Suppressor macrophage treated with lipopolysaccharide for 4 hours (primary cell): ENCODE data around the gene PLPP4.

Experiments used
- DNase-seq: peaks from one replicate; pipeline ENCODE4 v3.0.0-alpha.2; 2020

PLPP4 gene

DNA sequence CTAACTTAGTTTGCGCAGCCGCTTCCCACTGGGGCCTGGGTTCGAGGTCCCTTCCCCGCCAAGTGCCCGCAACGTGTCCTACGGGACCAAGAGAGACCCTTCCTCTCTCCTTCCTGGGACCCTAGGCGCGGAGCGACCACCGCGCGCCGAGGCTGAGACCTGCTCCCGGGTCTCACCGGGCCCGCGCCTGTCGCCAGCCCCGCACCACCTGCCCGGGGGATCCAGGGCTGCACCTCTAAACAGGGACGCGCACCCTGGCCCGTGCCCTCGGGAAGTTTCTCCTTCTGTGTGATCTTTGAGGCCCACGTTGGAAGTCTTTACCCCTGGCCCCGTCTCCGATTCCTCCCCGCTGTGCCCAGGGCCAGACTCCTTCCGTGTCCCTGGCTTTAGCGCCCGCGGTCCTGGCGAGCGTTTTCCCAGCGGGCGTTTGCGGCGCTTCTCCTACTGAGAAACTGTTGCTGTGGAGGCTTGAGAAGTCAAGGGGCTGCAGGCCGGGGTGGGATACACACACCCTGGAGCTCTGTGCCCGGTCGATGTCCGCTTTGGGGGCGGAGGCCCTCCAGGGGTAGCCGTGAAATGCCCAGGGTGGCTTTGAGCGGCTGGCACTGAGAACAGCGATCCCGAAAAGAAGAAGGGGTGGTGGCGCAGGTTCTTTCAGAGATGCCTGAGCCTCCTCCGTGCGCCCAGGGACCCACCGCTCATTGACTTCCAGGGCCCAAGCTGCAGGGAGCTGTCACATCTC is 575 bp downstream of the PLPP4 start:
- no peak for DNase-seq

DNA sequence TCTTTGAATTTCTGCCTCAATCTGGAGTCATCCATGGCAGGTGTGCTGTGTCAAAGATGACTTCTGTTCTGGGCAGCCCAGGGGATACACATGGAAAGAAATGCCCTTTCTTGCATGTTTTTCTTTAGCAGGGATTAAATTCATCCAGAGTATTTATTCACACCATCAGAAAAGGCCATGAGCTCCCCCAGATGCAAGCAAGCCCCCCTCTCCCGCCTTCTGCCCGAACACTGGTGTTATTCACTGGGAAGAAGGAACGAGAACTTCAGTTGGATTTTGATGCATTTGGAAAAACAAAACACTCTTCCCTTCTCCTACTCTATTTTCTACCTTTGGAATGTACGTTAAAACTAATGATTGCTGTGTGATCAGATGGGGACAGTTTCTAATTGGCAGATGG is 1.4 kb downstream of the PLPP4 start:
- DNase-seq, result no peak

DNA sequence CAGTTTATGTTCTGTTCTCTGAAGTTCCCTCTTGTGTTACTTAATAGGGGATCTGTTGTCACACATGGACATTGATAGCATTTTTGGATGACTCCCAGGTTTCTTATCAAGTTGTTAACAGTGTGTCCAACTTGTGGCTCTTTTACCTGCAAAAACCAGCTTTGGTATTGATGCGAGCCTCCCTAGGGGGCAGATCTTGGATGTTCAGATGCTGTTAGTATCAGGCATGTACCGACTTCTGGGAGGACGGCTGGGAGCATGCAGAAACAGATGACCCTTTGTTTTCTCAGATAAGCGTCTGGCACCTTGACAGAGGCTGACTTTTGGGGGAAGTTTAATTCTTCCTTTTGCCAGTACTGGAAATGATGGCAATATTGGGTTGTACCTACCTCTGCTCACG is 2.2 kb downstream of the PLPP4 start:
- no peak for DNase-seq

DNA sequence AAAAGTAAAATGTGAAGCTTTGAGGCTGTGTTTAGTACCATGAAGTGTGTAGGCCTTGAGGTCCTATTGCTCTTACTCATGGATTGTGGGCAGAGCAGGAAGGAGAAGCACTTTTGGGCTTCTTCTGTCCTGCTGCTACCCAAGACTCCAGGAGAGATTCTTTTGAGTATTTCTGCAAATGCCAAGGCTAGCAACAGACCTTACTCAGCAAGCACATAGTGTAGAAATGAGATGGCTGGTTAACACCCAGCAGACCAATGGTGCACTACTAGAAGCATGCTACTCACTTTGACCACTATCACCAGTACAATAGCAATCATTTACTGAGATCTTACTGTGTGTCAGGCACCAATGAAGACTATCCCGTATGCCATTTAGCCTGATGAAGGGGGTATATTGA is 3.2 kb downstream of the PLPP4 start:
- no peak for DNase-seq

DNA sequence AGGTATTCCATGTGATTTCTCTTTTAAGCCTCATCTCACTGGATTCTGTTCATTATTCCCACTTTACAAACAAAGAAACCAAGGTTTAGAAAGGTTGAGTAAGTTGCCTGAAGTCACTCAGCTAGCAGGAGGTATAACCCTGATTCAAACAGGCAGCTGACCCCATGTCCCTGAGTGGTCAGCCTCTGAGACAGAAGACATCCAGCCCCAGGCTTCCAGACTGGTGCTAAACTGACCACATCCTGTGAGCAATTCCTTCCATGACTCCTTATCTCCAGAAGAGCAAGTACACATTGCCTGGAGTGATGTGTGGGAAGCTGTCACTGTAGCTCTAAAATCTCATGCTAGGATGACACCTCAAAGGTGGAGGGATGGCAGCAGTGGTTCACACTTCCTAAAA is 3.7 kb downstream of the PLPP4 start:
- peak; percentile 14 for DNase-seq

DNA sequence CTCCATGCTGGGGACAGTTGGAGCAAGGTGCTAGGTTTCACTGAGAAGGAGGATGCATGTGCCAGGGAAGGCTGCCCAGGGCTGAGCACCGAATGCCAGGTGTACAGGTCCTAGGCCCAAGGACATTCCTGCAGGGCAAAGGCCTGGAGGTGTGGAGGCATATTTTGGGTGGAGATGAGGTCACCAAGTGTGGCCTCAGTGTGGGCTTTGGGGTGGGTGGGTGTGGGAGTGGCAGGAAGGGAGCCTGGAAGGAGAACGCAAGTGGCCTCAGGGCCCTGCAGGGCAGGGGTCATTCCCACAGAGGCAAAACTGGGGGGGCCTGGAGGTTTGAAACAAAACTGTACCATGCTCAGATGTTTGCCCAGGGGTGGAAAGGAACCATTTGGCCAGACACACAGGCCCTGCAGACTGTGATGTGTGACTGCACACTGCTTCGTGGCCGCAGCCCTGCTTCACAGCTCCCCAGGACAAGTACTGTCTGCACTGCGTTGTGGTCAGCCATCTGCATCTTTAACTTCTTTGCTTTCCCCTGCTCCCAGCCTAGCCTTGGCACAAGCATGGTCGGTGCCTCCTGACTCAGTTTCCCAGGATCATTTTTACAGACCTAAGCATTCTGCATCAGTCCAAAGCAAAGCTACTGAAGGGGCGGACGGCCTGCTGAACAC is 5.1 kb downstream of the PLPP4 start:
- no peak for DNase-seq

DNA sequence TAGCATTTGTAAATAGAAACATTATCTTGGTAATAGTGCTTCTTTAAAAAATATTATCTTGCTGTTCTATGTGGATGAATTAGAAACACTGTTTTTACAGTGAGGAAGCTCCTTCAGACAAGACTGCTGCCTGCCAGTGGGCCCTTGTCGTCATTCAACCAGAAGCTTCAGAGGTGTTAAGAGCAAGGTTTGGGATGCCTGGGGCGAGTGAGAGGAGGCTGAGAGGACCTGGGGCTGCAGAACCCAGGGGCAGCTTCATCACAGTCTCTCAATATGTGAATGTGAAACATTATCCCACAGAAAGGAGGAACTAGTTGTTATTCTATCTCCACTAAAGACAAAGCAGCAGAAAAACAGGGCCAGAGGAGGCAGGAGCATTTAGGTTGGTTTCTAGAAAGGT is 8.1 kb downstream of the PLPP4 start:
- DNase-seq, result no peak

DNA sequence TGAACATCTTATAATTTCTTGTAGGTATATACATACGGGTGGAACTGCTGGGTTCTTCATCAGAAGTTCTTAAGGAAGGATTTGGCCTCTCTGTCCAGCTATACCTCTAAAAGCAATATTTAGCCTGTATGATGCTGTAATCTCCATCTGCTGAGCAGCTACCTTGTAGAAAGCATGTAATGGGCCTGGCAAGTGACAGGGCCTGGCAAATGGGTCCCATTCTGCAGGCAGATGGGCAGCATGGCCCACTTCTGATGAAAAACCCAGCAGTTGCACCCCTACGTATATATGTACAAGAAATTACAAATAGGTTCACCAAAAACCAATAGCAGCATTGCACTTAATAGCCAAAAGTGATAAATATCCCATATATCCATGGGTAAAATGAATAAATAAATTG is 9.0 kb downstream of the PLPP4 start:
- DNase-seq, result no peak

DNA sequence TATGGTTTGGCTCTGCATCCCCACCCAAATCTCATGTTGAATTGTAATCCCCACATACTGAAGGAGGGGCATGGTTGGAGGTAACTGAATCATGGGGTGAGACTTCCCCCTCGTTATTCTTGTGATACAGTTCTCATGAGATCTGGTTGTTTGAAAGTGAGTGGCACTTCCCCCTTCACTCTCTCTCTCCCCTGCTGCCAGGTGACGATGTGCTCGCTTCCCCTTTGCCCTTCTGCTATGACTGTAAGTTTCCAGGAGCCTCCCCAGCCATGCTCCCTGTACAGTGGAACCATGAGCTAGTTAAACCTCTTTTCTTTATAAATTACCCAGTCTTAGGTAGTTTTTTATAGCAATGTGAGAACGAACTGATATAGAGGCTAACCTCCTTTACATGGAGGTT is 16.6 kb downstream of the PLPP4 start:
- no peak for DNase-seq

DNA sequence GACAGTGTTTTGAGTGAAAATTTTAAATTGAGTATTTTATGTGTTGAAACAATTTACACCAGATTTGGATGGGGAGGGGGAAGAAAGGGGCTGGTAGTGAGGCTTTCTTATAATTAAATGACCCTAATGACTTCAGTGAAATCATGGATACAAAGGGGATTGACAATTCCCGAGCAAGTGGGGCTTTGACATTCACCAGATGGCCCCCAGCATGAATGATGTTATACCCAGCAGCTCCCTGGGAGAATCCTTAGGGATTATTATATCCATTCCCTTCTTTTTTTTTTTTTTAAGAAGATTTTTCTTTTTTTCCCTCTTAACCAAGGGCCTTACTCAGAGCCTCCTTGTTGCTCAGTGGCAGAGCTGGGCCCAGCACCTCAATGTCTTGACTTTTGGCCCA is 17.9 kb downstream of the PLPP4 start:
- DNase-seq, result no peak

DNA sequence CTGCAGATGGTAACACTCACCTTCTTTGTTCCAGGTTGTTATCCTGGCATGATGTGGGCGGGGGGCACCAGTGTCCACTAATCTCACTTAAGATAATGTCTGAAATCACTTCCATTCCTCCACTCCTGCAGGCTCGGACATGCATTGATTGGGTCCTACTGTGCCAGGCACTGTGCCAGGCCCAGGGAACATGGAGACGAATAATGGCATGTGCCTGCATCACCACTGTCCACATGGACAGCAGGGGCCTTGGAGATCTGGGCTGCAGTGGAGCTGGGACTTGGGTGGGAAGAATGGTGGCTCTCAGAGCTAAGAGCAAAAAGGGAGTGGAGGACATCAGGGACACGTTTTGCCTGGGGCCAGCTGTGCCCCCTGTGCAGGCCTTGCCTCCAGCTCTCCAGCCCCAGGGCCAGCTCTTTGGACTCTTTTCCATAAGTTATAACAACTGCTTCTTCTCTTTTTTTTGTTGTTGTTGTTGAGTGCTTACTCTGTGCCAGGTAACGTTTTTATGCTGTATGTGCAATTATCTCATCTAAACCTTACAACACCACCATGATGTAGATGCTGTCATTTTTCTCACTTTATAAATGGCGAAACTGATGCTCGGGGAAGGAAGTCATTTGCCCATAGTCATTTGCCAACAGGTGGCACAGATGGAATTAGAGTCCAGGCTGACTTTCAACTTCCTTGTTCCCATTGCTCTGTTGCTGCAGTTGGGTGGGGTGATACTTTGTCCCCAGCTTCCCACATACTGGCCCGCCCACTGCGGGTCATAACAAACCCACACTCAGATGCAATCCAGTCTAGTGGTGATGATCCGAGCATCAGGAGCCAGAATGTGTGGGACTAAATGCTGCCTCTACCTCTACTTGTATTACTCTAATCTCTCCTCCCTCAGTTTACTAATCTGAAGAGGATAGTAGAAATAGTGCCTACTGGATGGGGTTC is 19.1 kb downstream of the PLPP4 start:
- DNase-seq, result peak; percentile 17

DNA sequence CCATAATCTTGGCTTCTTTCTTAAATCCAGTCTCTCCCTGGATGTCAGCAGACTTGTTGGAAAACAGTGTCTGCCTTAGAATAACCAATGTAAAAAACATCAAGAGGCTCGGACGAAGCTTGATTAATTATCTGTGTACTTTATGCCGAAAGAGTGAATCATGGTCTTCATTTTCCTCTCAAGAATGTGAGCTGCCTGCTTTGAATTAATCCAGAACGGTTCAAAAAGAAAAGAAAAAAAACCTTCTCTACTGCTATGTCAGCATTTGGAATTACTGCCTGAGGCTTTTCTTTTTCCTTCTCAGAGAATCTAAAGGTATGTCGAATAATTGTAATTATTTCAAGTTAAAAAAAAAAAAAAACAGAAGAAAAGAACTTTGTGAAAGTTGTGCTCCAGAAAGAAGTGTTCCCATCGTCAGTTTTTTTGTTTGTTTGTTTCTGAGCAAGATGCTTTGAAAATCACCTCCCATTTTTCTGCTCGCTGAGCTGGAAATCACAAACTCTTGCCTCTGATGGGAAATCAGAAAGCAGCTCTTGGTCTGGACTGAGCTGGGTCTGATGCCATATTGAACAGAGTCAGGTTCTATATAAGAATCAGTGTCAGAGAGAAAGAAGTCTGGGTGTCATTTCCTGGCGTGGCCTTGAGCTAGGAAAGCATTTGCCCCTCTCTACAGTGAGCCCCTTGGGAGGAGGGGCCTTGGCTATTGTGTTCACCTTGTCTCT is 20.2 kb downstream of the PLPP4 start:
- no peak for DNase-seq

DNA sequence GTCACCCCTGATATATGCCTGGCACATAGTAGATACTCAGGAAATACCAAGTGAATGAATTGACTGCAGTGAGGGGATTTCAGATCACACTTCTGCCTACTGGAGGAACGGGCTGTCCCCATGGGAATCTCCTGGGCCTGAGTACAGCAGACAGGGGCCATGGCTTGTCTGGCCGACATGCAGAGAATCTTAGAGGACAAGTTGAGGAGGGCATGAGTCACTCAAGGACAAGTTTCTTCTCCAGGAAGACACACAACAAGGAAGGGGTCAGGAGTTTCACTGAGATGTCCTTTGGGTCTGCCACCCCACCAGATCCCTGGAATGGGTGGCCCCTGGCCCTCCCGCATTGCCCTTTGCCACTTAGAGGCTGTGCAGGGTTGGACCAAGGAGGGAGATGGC is 20.7 kb downstream of the PLPP4 start:
- DNase-seq, result no peak

DNA sequence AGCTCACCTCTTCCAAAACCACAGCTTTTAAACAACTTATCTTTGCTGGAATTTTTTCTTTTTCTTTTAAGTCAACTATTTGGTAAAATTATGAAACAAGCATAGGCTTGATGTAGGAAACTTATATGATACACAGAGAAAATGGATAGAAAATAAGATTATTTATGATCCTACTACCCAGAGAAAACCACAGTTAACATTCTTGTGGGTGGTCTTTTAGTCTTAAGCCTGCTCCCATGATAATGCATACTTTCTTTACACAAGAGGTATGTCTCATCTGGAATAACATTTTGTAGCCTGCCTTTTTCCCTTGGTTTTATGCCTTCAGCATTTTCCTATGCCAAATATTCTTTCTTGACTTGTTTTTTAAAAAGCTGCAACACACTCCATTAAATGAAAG is 21.4 kb downstream of the PLPP4 start:
- DNase-seq, result no peak

DNA sequence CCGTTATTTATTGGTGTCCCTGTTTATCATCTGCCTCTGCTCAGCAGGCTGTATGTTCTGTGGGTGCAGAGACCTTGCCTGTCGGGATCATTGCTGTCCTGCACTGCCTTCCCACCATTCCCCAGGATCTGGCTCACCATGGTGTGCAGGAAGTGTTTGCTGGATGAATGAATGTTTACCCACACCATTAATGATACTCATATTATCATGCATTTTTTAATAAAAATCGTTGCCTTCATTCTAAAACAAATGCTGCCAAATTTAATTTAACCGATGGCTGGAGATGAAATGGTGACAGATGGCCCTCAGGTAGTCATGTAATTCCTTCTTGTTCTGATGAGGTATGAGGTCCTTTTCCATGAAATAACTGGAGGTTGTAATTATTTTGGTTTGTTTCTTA is 22.5 kb downstream of the PLPP4 start:
- no peak for DNase-seq

DNA sequence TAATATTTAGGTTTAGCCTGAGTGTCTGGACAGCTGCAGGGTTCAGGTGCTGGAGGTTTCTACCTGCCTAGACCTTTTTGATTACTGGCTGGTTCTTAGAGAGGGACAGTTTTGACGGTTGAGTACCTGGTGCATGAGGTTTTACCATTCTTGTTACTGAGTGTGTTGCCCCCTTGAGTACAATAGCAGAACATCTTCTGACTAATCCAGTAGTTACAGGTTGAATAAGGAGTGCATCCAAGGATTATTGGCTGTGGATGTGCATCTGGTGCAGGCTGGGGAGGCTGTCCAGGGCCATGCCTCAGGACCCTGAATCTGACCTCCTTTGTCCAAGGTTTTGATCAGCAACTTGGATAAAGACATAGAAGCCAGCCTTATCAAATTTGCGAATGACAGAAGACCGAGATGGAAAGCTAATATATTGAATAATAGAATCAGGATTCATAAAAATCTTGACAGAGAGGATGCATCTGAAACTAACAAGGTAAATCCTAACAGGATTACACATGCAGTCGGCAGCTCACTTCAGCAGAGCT is 23.1 kb downstream of the PLPP4 start:
- no peak for DNase-seq

DNA sequence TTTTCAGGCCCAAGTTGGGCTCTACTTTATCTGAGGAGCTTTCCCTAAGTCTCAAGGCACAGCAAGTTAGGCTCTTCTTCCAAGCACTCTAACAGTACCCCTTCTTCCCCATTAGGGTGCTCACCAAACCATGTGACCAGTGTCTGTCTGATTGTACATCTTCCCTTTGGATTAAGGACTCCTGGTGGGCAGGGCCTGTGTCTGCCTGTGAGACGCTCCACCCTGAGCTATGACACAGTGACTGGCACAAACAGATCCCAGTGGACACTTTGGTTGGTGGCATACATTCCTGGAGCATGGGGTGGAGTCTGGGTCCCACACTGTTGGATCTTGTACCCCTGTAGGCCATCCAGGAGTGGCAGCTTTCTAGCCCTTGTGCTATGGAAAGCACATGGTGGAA is 23.8 kb downstream of the PLPP4 start:
- DNase-seq, result no peak

DNA sequence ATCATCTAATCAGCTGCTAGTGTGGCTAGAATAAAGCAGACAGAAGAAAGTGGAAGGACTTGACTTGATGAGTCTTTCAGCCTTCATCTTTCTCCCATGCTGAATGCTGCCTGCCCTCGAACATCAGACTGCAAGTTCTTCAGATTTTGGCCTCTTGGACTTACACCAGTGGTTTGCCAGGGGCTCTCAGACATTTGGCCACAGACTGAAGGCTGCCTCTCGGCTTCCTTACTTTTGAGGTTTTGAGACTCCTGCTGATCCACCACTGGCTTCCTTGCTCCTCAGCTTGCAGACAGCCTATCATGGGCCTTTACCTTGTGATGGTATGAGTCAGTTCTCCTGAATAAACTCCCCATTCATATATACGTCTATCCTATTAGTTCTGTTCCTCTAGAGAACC is 26.0 kb downstream of the PLPP4 start:
- DNase-seq, result no peak

DNA sequence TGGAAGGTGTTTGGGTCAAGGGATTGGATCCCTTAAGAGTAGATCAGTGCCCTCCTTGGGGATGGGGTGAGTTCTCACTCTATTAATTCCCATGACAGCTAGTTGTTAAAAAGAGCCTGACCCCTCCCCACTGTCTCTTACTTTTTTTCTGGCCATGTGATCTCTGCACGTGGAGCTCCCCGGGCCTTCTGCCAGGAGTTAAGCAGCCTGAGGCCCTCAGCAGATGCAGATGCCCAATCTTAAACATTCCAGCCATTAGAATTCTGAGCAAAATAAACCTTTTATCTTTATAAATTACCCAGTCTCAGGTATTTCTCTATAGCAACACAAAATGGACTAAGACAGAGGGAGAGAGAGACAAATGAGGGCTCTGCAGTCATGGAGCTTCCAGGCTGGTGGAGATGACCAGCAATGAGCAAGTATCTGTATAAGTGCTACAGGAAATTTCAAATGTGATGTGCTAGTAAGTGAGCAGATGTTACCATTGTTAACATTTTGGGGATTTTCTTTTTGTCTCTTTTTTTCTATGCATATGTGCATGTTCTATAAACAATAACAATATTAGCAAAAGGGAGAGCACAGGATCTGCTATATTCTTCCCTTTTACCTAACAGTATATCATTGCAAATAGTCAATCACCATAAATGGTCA is 26.7 kb downstream of the PLPP4 start:
- no peak for DNase-seq

DNA sequence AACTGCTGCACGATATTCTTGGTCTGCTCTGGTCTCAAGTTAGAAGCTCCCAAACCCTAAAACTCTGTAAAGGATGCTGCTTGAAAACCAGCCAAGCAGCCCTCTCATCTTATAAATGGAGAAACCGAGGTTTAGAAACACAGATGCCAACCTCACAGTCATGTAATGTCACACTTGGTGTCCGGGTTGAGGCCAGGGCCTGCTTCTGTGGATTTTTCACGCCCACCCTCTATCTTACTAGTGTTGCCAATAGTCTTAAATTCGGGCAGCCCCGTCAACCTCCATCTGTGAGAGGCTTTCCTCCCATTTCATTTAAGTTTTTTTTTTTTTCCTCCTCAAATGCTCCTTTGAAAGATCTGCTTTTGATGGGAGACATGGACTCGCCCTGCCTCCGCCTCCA is 28.9 kb downstream of the PLPP4 start:
- no peak for DNase-seq

DNA sequence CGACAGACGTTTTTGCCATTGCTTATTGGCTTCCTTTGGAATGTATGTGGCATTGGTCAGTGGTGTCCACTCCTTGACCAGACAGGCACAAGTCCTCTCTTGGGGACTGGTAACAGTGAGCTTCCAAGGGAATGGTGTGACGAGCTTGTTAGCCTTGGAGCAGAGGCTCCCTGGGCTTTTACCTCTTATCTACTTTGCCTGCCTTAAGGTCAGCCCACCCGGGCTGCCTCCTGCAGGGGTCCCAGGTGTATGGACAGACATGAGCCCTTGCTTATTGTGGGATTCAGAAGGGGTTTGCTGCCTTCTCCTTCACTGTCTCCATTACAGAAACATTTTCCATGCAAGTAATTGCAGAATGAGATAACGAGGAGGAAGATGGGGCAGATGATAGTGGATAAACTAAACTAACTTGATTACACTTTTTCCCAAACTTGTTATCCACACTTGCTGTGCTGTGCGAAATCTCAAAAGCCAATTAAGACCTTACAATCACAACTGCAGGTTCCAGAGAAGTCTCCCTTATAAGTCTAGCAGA is 29.7 kb downstream of the PLPP4 start:
- DNase-seq, result no peak

DNA sequence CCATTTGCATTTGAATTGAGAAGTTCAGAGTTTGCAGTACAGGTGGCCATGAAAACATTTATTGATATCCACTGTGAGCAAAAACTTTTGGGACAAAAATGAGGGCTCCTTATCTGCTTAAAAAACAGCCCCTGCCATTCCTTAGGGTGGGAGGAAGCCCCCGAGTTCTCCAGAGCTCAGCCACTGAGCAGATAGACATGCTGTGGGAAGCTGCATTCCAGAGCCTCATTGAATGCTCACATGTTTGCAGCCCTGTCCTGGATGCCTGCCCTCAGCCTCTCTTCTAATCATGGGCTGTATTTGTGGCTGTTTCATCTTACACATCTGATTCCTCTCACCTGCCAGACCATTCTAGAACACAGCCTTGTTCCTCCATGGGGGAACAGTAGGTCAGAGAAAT is 33.3 kb downstream of the PLPP4 start:
- no peak for DNase-seq
